HG02970 (cell line): ENCODE measurements around the gene VSIG8.

Experiments
- ATAC-seq: cut with Tn5 transposase; IDR thresholded peaks from one replicate; pipeline ENCODE4 v1.9.1; 2021; ENCODE audit warnings: mild to moderate bottlenecking, moderate library complexity, moderate number of reproducible peaks; ENCODE audit not compliant: unreplicated experiment, low FRiP score

VSIG8 gene

GRCh38 chr1:159889202-159889601, 26.7 kb upstream of the VSIG8 start:
- no peak for ATAC-seq

- ATAC-seq = no peak
Measured at GRCh38 chr1:159884296-159884695, 21.8 kb upstream of the VSIG8 start.

GRCh38 chr1:159883134-159883533, 20.7 kb upstream of the VSIG8 start:
- ATAC-seq = no peak

GRCh38 chr1:159882527-159882862, 20.0 kb upstream of the VSIG8 start:
- no peak for ATAC-seq

- no peak for ATAC-seq
Measured at GRCh38 chr1:159881622-159882526, 19.4 kb upstream of the VSIG8 start.

- no peak for ATAC-seq
Measured at GRCh38 chr1:159880430-159880829, 18.0 kb upstream of the VSIG8 start.

GRCh38 chr1:159879977-159880376, 17.5 kb upstream of the VSIG8 start:
- no peak for ATAC-seq

GRCh38 chr1:159879136-159879535, 16.7 kb upstream of the VSIG8 start:
- ATAC-seq = no peak

GRCh38 chr1:159877695-159878444, 15.4 kb upstream of the VSIG8 start:
- no peak for ATAC-seq

- ATAC-seq = no peak
Measured at GRCh38 chr1:159873530-159874143, 11.2 kb upstream of the VSIG8 start.

GRCh38 chr1:159872891-159873290, 10.4 kb upstream of the VSIG8 start:
- no peak for ATAC-seq

GRCh38 chr1:159870704-159871103, 8.2 kb upstream of the VSIG8 start:
- no peak for ATAC-seq

- no peak for ATAC-seq
Measured at GRCh38 chr1:159869607-159870006, 7.2 kb upstream of the VSIG8 start.

- ATAC-seq = no peak
Measured at GRCh38 chr1:159869173-159869572, 6.7 kb upstream of the VSIG8 start.

GRCh38 chr1:159868766-159869165, 6.3 kb upstream of the VSIG8 start:
- ATAC-seq = no peak

GRCh38 chr1:159867664-159868026, 5.2 kb upstream of the VSIG8 start:
- no peak for ATAC-seq

GRCh38 chr1:159866905-159867663, 4.6 kb upstream of the VSIG8 start:
- ATAC-seq = no peak

- ATAC-seq = no peak
Measured at GRCh38 chr1:159866066-159866465, 3.6 kb upstream of the VSIG8 start.

GRCh38 chr1:159864262-159864661, 1.8 kb upstream of the VSIG8 start:
- no peak for ATAC-seq

GRCh38 chr1:159862031-159862430, 426 bp downstream of the VSIG8 start:
- no peak for ATAC-seq

- ATAC-seq = no peak
Measured at GRCh38 chr1:159861218-159861617, 1.2 kb downstream of the VSIG8 start.
